ENCODE results near the gene NEK11.
"Not testable (repeated sequence)": the region's sequence is repeated elsewhere in the genome, so short reads cannot be mapped to it uniquely, and the experiment has no call there.

The NEK11 gene

DNA sequence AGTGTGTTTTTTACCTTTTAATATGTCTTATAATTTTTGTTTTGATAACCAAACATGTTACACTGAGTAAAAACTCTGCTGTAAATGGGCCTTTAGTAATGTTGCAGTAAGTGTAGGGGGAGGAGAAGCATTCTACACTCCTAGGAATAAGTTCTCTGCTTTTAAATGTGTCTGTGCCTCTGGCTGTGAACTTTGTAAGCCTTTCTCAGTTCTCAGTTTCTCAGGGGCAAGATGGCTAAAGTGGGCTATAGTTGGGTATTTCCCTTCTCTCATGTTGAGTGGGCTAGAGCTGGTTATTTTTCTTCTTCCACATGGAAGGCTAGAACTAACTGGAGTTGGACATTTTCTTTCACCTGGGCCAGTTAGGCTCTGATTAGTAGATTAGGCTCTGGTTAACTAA is 279.6 kb downstream of the NEK11 start:
- DNase-seq = no peak

DNA sequence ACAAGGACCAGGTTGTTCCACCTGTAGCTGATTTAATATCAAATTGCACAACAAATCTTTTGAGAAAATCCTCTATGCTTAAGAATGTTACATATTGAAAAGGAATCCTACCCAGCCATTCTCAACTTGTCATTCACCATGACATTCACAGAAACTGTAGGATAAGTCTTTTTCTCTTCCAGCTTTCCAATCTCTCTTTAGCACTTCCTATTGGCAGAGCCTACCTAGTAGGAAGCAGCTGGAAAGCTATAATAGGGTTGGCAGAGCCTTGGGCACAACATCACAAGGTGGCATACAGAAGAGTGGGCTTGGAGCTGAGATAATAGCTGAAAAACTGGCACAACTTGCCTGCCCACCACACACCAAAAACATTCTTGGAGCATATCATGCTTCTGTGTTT is 287.6 kb downstream of the NEK11 start:
- no peak for DNase-seq

DNA sequence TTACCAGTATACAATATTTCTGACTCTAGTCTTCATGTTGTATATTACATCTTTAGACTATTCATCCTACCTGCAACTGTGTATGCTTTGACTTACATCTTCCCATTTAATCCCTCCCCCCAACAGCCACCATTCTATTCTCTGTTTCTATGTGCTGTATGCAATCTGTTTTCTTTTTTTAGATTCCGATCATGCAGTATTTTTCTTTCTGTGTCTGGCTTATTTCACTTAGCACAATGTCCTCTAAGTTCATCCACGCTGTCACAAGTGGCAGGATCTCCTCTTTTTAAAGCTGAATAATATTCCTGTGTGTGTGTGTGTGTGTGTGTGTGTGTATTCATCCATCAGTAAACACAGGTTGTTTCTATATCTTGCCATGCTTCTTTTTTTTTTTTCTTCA is 288.5 kb downstream of the NEK11 start:
- no peak for DNase-seq

DNA sequence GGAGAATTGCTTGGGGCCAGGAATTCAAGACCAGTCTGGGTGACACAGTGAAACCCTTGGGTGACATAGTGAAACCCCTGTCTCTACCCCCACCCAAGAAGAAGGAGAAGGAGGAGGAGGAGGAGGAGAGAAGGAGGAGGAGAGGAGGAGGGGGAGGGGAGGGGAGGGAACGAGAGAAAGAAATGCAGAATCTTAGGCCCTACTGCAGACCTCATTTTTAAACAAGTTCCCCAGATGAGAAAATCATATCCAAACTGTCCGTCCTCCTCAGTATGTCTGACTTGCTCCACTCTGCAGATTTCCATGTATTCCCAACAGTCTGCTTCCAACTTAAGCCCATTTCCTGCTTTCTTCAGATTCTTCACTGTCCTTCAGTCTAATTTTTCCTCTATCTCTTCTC is 291.0 kb downstream of the NEK11 start:
- DNase-seq = no peak

DNA sequence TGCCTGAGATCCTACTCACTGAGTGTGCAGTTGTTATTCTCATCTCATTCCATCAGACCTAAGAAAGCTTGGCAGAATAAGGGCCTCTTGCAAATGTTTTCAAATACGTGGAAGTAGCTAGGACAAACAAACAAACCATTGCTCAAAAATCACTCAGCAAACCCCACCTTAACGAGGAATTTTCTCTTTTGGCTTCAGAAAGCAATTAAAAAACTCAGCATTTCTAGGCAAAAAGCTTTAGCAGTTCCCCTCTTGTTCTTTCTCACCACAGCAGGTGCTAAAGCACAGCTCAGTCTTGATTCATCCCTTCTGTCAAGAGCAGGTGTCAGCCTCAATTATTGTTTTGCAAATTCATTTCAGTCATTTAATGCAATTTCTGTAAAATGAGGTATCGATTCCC is 296.3 kb downstream of the NEK11 start:
- no peak for DNase-seq

DNA sequence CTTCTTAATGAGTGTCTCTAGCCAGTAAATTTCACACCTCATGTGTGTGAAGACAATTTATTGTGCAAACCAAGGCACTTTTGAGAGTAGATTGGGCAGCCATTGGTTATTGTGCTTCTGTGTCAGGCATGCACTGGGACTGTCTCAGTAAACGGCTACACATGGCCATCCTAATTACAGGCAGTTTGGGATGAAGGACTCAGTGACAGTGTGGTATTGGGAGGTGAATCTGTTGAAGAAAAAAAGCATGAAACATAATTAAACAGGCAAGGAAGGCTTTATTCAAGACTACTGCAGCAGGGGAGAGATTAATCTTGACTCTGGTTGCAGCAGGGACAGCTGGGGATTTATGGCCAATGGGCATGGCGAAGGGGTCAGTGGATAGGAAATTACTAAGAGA is 297.1 kb downstream of the NEK11 start:
- DNase-seq = no peak

DNA sequence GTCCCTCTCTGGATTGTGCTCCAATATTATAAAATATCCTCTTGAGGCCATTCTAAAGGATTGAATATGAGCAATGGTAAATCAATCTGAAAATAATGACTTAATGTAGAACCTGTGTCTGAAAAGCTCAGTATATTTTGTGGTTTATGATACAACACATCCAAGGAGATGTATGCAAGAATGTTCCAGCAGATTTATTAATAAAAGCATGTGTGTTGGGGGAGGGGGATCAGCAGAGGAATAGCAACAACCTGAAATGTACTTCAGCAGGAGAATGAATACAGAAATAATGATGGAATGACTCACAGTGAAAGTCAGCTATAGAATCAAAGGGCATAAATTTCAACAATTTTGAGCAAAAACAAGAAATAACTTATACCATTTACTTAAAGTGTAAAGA is 298.2 kb downstream of the NEK11 start:
- peak; percentile 59 for DNase-seq

DNA sequence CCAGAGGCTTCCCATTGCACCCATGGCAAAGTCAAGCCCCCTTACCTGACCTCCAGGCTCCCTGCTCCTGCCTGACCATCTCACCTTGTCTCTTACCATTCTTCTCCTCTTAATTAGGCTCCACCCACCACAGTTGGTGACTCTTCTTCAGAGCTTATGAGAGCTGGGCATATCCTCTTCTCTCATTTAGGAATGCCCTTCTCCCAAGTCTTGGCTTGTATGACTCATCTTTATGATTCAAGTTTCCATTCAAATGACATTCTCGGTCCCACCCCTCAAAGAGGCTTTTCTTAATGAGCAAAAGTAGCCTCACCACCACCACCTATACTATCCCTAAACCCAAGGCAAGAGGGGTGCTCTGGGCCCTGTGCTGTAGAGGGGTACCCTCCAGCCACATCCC is 299.6 kb downstream of the NEK11 start:
- peak; percentile 42 for DNase-seq

DNA sequence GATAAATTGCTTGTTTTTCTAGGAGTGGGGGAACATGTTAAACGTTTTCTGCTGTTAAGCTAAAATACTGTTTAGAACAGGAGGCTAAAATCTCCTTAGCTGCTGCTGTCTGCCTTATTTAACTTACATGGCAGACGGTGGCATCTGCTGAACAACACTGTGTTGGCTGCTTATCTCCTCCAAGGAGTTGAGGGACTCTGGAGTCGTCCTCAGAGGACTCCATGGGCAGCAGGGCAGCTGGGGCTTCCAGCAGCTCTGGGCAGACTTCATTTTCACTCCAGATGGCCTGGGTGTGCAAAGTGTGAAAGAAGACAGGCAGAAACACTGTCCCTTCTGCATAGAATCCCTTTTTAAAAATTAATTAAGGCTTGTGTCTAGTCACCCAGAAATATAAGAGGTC is 302.0 kb downstream of the NEK11 start:
- DNase-seq = no peak

DNA sequence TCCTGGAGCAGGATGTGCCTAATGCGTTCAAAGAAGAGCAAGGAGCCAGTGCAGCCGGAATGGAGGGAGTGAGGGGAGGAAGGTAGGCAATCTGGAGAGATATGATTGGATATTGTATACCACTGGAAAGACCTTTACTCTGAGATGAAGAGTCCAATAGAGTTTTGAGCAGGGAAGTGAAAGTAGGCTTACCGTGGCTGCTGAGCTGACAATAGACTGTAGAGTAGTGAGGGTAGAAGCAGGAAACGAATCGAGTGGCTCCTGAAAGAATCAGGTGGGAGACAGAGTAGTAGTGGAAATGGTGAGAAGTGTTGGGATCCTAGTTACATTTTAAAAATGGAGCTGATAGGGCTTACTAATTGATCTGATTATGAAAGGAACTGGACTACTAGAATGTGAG is 303.1 kb downstream of the NEK11 start:
- DNase-seq = no peak

DNA sequence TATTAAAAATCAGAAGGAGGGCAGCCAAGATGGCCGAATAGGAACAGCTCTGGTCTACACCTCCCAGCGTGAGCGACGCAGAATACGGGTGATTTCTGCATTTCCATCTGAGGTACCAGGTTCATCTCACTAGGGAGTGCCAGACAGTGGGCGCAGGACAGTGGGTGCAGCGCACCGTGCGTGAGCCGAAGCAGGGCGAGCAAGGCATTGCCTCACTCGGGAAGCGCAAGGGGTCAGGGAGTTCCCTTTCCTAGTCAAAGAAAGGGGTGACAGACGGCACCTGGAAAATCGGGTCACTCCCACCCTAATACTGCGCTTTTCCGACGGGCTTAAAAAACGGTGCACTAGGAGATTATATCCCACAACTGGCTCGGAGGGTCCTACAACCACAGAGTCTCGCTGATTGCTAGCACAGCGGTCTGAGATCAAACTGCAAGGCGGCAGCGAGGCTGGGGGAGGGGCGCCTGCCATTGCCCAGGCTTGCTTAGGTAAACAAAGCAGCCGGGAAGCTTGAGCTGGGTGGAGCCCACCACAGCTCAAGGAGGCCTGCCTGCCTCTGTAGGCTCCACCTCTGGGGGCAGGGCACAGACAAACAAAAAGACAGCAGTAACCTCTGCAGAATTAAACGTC is 304.9 kb downstream of the NEK11 start:
- DNase-seq = not testable (repeated sequence)

DNA sequence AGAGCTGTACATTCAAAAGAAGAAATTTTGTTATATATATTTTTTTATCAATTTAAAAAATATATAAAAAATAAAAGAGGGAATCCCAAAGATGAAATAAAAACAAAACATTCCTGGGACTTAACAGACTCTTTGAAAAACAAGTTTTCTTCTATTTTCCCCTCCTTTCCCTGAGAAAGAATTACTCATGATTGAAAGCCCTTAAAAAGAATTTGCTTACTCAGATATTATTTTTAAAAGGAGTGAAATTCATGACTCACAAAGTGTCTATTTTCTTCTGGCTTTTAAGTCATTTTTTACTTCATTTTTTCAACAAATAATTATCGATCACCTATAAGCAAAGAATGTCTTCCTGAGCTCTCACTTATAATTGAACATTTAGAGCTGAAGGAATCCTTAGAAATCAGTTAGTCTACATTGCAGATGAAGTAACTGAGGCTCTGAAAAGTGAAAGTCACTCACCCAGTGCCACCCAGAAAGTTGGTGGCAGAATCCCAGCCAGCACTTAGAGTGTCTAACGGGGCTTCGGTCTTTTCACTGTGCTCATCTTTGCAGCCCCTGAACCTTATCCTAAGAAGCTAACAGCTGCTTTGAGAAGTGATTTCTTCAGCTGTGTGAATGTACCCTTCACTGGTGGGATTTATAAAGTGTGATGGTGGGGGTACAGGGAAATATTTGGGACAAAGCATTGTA is 312.4 kb downstream of the NEK11 start:
- no peak for DNase-seq

DNA sequence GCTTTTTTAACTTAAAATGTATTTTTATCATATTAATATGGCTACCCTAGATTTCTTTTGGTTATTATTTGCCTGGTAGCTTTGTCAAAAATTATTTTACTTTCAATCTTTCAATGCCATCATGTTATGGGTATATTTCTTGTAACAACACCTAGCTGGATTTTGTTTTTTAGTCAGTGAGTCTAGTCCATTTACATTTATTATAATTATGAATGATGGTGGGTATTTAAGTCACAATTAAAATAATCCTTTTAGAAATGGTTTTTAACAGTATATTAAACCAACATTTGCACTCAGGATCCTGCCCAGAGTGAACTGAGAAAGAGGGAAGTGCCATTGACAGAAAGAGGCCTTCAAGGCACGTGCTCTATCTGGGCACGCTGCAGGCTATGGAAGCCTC is 315.1 kb downstream of the NEK11 start:
- no peak for DNase-seq

DNA sequence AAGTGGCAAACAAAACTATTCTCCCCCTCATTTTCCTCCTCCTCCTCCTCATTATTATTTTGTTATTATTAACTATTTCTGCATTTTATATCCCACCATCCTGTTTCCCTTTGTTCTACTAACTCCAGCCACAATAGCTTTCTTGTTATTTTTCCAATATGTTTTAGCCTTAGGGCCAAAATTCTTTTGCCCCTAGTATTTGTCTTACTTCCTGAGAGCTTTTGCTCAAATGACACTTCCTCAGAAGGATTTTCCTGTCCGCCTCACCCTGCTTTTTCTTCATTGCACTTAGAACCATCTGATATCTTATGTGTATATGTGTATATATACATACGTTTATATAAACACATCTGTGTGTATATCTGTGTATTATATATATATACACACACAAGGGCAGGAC is 322.2 kb downstream of the NEK11 start:
- no peak for DNase-seq

DNA sequence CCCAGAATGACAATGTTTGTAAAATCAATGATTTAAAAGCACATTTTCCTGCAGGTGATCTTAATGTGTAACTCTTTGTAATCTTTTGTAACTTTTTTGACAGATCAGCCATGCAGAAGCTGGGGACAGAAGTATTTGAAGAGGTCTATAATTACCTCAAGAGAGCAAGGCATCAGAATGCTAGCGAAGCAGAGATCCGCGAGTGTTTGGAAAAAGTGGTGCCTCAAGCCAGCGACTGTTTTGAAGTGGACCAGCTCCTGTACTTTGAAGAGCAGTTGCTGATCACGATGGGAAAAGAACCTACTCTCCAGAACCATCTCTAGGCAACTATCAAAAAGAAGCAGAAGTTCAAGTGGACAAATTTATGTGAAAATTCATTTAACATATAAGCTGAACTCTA is 322.8 kb downstream of the NEK11 start:
- DNase-seq = no peak

DNA sequence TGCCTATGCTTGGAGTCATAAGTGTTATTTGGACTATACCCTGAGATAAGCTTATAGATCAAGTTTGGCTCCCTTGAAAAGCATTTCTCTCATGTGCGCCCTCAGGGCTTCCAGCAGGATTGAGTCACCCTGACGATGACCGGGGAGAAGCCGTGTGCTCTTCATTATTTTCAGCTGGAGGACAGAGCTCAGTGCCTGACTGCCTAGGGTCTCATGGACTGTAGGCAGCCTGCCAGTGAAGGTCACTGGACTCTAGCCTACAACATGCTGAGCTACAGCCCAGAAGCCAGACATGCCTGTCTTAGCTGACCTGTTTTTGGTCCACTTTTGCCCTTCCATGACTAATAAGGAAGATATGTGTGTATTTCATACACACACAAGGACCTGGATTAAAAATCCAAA is 323.3 kb downstream of the NEK11 start:
- peak; percentile 67 for DNase-seq

DNA sequence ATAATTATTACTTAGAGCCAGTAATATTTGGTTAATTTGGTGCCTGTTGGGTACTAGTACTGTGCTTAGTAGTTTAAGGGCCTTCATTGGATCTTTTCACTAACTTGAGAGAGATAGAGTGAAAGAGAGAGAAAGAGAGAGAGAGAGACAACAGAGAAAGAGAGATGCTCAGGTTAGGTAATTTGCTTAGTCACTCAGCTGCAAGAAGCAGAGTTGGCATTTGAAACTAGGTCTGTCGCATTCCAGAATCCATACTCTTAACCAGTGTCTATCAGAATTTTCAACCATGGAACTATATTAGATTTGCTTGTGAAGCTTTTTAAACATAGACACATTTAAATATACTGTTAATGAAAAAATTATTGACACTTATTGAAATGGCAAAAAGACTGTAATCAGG is 323.8 kb downstream of the NEK11 start:
- DNase-seq = peak; percentile 44

DNA sequence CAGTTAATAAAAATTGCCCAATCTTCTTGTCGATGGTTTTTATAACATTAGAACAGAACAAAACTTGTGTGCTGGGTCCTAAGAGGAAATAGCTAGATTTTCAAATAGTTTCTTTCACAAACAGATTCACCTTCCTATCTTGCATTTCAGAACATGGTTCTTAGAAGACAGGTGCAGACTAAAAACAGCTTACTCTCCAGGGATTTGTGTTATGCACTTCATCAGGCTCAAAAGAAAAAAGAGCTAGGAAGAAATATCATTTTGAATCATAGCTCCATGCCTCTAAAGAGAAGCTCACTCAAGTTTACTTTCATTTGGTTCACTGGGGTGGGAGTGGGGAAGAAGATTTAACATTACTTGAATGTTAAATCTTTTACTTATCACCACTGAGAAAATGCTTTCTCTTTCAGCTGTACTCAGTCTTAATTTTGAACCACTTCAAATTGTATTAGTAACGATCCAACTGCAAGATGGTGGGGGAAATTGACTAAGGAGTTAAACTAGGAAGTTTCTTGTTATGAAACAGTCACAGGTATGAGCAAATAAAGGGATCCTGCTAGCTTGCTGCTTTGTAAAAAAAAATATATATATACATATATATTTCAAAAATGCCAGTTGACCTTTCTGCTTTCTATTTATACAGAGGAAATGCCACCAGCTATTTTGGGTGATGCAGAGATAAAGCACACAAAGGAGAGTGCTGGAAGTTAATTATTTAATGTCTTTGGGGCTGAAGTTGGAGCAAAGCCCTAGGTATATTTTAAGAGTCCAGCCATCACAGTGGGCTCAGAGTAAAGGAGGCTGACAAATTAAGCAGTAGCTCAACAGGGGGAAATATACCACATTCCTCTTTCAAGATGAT is 326.6 kb downstream of the NEK11 start:
- no peak for DNase-seq

DNA sequence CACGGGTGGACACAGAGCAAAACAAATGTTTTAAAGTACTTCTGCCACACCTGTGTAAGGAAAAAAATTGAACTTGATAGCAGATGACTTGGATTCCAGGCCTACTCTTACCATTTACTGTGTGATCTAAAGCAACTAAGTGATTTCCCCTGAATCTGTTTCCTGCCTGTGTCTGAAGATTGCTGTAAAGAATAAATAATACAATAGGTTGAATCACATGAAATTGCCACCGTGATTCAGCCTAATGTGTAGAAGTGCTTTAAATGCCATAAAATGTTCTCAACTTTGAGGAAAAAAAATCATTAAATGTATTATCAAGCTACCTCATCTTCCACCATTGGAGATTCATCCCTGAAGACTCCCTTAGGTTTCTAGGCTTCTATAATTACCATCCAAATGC is 327.3 kb downstream of the NEK11 start:
- DNase-seq = no peak

DNA sequence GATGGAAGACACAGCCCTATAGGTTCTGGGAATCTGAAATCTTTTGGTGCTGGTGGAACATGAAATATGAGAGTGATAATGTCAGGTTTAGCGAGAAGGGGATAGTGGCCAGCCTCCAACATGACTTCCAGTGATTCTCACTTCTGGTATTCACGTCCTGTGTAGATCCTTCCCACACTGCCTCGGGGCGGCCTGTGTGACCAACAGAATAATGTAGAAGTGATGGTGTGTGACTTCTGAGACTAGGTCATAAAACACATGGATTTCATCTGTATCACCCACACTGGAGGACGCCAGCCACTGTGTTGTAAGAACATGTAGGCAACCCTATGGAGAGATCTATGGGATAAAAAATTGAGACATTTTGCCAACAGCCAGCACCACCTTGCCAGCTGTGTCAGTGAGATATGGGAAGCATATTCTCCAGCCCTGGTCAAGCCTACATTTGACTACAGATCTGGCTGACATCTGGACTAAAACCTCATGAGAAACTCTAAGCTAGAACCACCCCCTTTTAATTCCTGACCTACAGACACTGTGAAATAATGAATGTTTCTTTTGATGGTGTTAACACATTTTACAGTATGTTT is 329.4 kb downstream of the NEK11 start:
- DNase-seq = peak; percentile 31

DNA sequence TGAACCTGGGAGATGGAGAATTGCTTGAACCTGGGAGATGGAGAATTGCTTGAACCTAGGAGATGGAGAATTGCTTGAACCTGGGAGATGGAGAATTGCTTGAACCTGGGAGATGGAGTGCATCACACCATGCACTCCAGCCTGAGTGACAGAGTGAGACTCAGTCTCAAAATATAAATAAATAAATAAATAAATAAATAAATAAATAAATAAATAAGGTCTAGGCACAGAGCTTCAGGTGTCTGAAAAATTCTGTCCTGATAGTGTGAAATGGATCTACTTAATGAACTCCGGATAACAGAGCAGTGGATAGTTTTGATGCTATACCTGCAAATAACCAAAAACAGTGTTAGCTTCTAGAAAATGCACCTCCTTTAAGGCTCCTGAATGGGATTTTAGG is 330.6 kb downstream of the NEK11 start:
- DNase-seq = no peak

DNA sequence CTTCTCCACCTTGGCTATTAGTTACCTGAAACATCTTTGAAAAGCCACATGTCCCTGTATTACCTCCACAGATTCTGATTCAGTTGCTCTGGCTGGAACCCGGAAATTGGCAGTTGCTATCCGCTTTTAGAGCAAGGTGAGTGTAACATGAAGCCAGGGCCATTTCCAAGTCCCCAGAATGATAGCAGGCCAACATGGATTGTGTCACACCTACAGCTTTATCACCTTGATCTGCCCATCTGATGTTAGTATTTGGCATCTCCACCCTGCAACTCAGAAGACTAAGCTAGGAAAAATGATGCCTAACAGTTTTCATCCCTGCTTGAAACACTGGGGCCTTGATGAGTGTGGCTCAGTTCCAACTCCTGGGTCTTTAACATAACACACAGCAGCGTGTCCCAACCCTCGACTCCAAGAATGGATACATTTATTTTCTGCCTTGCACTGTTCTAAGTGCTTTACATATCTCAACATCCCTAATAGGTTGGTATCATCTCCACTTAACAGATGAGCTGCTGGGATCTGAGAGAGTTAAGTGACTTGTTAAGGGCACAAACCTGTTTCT is 333.6 kb downstream of the NEK11 start:
- DNase-seq = no peak

DNA sequence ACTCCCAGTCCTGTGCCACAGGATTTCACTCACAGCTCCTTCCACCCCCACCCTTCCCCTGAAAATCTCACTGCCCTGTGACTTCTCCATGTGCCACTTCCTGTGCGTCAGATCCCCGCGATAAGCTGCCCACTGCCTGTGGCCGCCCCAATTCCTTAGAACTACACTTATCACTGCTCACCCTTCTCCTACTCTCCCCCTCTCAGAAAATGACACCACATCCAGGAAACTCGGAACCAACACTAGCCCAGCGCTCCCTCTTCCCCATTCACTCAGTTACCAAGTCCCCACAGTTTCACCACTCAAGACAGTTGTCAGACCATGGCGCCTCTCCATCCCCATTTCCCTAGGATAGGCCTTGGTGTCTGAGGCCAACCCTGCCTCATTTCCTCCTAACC is 334.4 kb downstream of the NEK11 start:
- not testable (repeated sequence) for DNase-seq
